ENCODE measurements around the gene SLC37A2.

- TF ChIP-seq CTCF (IDR thresholded peaks at IDR 0.05) (no peak), POLR2A (IDR thresholded peaks at IDR 0.05) (no peak)
These were observed 37.1 kb upstream of the SLC37A2 start for GRCh38 chr11:125025968-125026367.
